Heart right ventricle (tissue), 16 donors: Measurements from ENCODE around the gene PARD6G. TPM values are rescaled to one million over a fixed set of nuclear protein-coding genes. Genes with fewer than 3 reads are reported as not detected.

Source experiments
- ATAC-seq, 8 donors: fragments of 200-7000 bp; cut with Tn5 transposase; one replicate each; pipeline ENCODE4 v1.9.1; 2020; ENCODE audit warnings: mild to moderate bottlenecking in 8 of 8, moderate library complexity in 8 of 8, moderate number of reproducible peaks in 1 of 8
- DNase-seq, 2 donors: peaks; one replicate each; pipeline ENCODE4 v3.0.0-alpha.2; 2020
- H3K27ac ChIP-seq, 10 donors: fragments of 200-600 bp; sonication (generic) in 2 of 10; one replicate each; pipeline versions ENCODE4 v1.5.0 to v1.8.0; 2020 to 2022; ENCODE audit warnings: mild to moderate bottlenecking in 3 of 10
- H3K27me3 ChIP-seq, 7 donors: fragments of 200-600 bp; one replicate each; pipeline ENCODE4 v1.8.0; 2021 to 2022; ENCODE audit warnings: mild to moderate bottlenecking in 2 of 7
- H3K36me3 ChIP-seq, 9 donors: fragments of 200-600 bp; sonication (generic) in 1 of 9; one replicate each; pipeline versions ENCODE4 v1.5.0 to v1.8.0; 2020 to 2022; ENCODE audit warnings: mild to moderate bottlenecking in 2 of 9
- H3K4me1 ChIP-seq, 9 donors: fragments of 200-600 bp; sonication (generic) in 1 of 9; one replicate each; pipeline versions ENCODE4 v1.5.0 to v1.8.0; 2020 to 2022; ENCODE audit warnings: mild to moderate bottlenecking in 4 of 9
- H3K4me3 ChIP-seq, 10 donors: fragments of 200-600 bp; sonication (generic) in 2 of 10; one replicate each; pipeline versions ENCODE4 v1.5.0 to v1.8.0; 2020 to 2022; ENCODE audit warnings: mild to moderate bottlenecking in 7 of 10, moderate library complexity in 2 of 10
- H3K9me3 ChIP-seq, 11 donors: fragments of 200-600 bp in 10 of 11; sonication (generic) in 2 of 11; one replicate each; pipeline versions ENCODE4 v1.5.0 to v1.8.0; 2013 to 2022; ENCODE audit warnings: mild to moderate bottlenecking in 2 of 11, control low read depth in 1 of 11, moderate library complexity in 1 of 11
- CTCF ChIP-seq, 9 donors: fragments of 200-600 bp; sonication (generic) in 2 of 9; IDR thresholded peaks; one replicate each; pipeline versions ENCODE4 v1.5.0 to v1.8.0; 2021 to 2022; ENCODE audit warnings: antibody characterized with exemption in 9 of 9, mild to moderate bottlenecking in 5 of 9, moderate library complexity in 1 of 9
- WGBS, 2 donors: extraction: QIAGEN DNeasy Blood & Tissue Kit; methylation state at CpG; one replicate each; pipeline ENCODE4 v1.1.7; 2013; ENCODE audit warnings: inconsistent platforms in 1 of 2; 5-methylcytosine and 5-hydroxymethylcytosine counted together
- intact Hi-C, 10 donors: fragments of 100-400 bp; cut with DNase I; formaldehyde crosslinking; loops; one replicate each; pipeline versions ENCODE4 v1.11.1 to v1.14.2; 2022
- polyA plus RNA-seq, 2 donors: library from polyadenylated mRNA; stranded (reverse); fragments of 200-250 nt; gene quantifications; one replicate each; pipeline ENCODE4 v1.2.3, GENCODE V29; 2013
- total RNA-seq, 10 donors: library from RNA; stranded (reverse); fragmentation: NEBNext Ultra II Directional in 3 of 10; extraction: Animal tissue kit (Norgen Biotek cat#: 25700) in 3 of 10; gene quantifications; one replicate each; pipeline versions ENCODE4 v1.2.1 to v1.2.4, GENCODE V29; 2021 to 2023
- donor health status: Arrhythmogenic right ventricular cardiomyopathy.
- donor health status: ischemic (EF 13 %, LVEDD 7.1; RV severe dilation, severe dysfunction).
- donor health status: healthy with polysubstance abuse.
- donor health status: DM: no; HTN: yes; CAD: no.
- donor health status: DM: no; HTN: no; CAD: no.
- donor health status: ischemic (EF 25% LVEDD 6.9; RV normal size, moderate dysfunction).
- donor health status: ischemic (EF 25% LVEDD 5.7; RV mildly dilated, moderate dysfunction).
- donor health status: healthy.
- donor health status: DM: yes; HTN: yes; CAD: no.
- donor health status: Ischemic cardiomyopathy.
- donor health status: ischemic (EF 35%, LVEDD 5.7; RV mildly dilated, moderate dysfunction).
- donor health status: nonischemic (EF 11% LVEDD 7.7; RV severe dilation, severe dysfunction).
- donor health status: DM: yes; HTN: yes; CAD: no.
- donor health status: PGD.
- donor health status: ischemic (EF 29% LVEDD 5.4; RV normal size, mild dysfunction).
- donor health status: nonischemic (EF 23%, LVEDD 6.1; RV moderate dilation, normal function).

PARD6G gene
- total and polyA plus RNA-seq, 12 donors = 0.77 to 3.8 (median 2.6) TPM

GRCh38 chr18:80244956-80245730 is 2.2 kb downstream of the PARD6G start:
- WGBS, 2 donors = 79 to 81% methylated on average over 10 of the region's 10 CpGs
- Histone ChIP-seq H3K27ac (no peak overlapping the region), H3K36me3 (no peaks in the 10 kb centered on the region), H3K9me3 (no peaks in the 10 kb centered on the region), H3K4me1 (peaks cover 0 to 16% (median 10%) of the 10 kb centered on the region in 9 donors), H3K27me3 (peaks cover 0 to 33% (median 7%) of the 10 kb centered on the region in 7 donors), H3K4me3 (no peak overlapping the region)
- ATAC-seq (no peak), DNase-seq (no peak)
- TF ChIP-seq CTCF (IDR thresholded peaks at IDR 0.05) = no peak
- intact Hi-C loops = no loop called here

GRCh38 chr18:80244167-80244566 is 3.1 kb downstream of the PARD6G start:
- Histone ChIP-seq H3K4me3 (no peak overlapping the region), H3K27ac (no peak overlapping the region), H3K9me3 (no peaks in the 10 kb centered on the region), H3K27me3 (peaks cover 0 to 33% (median 7%) of the 10 kb centered on the region in 7 donors), H3K4me1 (peaks cover 0 to 16% (median 10%) of the 10 kb centered on the region in 9 donors), H3K36me3 (no peaks in the 10 kb centered on the region)
- no peak for ATAC-seq
- no peak for DNase-seq
- no peak for TF ChIP-seq CTCF (IDR thresholded peaks at IDR 0.05)
- WGBS, 2 donors = 79 to 88% methylated on average over 6 of the region's 6 CpGs
- intact Hi-C loops = no loop called here

GRCh38 chr18:80243204-80243603 is 4.1 kb downstream of the PARD6G start:
- Histone ChIP-seq H3K27me3 (peaks cover 0 to 33% (median 7%) of the 10 kb centered on the region in 7 donors), H3K4me1 (peaks cover 0 to 16% (median 10%) of the 10 kb centered on the region in 9 donors), H3K27ac (no peak overlapping the region), H3K4me3 (no peak overlapping the region), H3K36me3 (no peaks in the 10 kb centered on the region), H3K9me3 (no peaks in the 10 kb centered on the region)
- 76 to 82% methylated on average over 5 of the region's 5 CpGs for WGBS, 2 donors
- DNase-seq = no peak
- intact Hi-C loops = no loop called here
- TF ChIP-seq CTCF (IDR thresholded peaks at IDR 0.05) = no peak
- ATAC-seq = no peak

GRCh38 chr18:80241919-80242777 is 5.2 kb downstream of the PARD6G start:
- no peak for TF ChIP-seq CTCF (IDR thresholded peaks at IDR 0.05)
- peaks cover 0 to 12% (median 10%) of the 10 kb centered on the region in 9 donors for H3K4me1 ChIP-seq
- intact Hi-C loops = no loop called here
- H3K36me3 ChIP-seq = no peaks in the 10 kb centered on the region
- no peak for ATAC-seq
- peaks cover 0 to 27% (median 7%) of the 10 kb centered on the region in 7 donors for H3K27me3 ChIP-seq
- H3K4me3 ChIP-seq = no peak overlapping the region
- WGBS, 2 donors = 92 to 93% methylated on average over 7 of the region's 7 CpGs
- no peak overlapping the region for H3K27ac ChIP-seq
- DNase-seq = no peak
- H3K9me3 ChIP-seq = peaks cover 0 to 3% (median 0%) of the 10 kb centered on the region in 11 donors
